Neuron (in vitro differentiated cells): Measurements from ENCODE around the gene AK2.
"Not testable (repeated sequence)": the region's sequence is repeated elsewhere in the genome, so short reads cannot be mapped to it uniquely, and the experiment has no call there.

Experiments
- H2AFZ ChIP-seq: one replicate; pipeline ENCODE4 v1.6.1; 2013; ENCODE audit warnings: low read depth, mild to moderate bottlenecking, inconsistent platforms, low read length, moderate library complexity
- H3K27me3 ChIP-seq: one replicate; pipeline ENCODE4 v1.6.1; 2013; ENCODE audit warnings: low read length; ENCODE audit not compliant: insufficient read depth
- H3K36me3 ChIP-seq: one replicate; pipeline ENCODE4 v1.6.1; 2013; ENCODE audit warnings: low read length; ENCODE audit not compliant: insufficient read depth
- H3K4me1 ChIP-seq: one replicate; pipeline ENCODE4 v1.6.1; 2013; ENCODE audit warnings: low read length; ENCODE audit not compliant: insufficient read depth
- H3K4me3 ChIP-seq: 2 replicates; pipeline ENCODE4 v1.5.1; 2013; ENCODE audit warnings: mild to moderate bottlenecking, low read length, moderate library complexity
- H3K9me3 ChIP-seq: one replicate; pipeline ENCODE4 v1.6.1; 2013; ENCODE audit warnings: low read length

Gene AK2

GRCh38 chr1:33025761-33026160, 10.9 kb downstream of the AK2 start:
- H3K27me3 ChIP-seq = no peaks in the 10 kb centered on the region
- H3K36me3 ChIP-seq = peaks cover 60% of the 10 kb centered on the region
- no peak overlapping the region for H2AFZ ChIP-seq
- H3K4me3 ChIP-seq = no peak overlapping the region
- no peaks in the 10 kb centered on the region for H3K9me3 ChIP-seq
- no peaks in the 10 kb centered on the region for H3K4me1 ChIP-seq

- H3K36me3 ChIP-seq = peaks cover 63% of the 10 kb centered on the region
- H3K4me3 ChIP-seq = no peak overlapping the region
- no peak overlapping the region for H2AFZ ChIP-seq
- H3K4me1 ChIP-seq = no peaks in the 10 kb centered on the region
- H3K27me3 ChIP-seq = no peaks in the 10 kb centered on the region
- no peaks in the 10 kb centered on the region for H3K9me3 ChIP-seq
Observed at GRCh38 chr1:33025180-33025569, 11.5 kb downstream of the AK2 start.

GRCh38 chr1:33024430-33025179, 12.1 kb downstream of the AK2 start:
- not testable (repeated sequence) for H3K4me3 ChIP-seq, H3K27me3 ChIP-seq, H3K9me3 ChIP-seq, H2AFZ ChIP-seq, H3K4me1 ChIP-seq
- H3K36me3 ChIP-seq = peaks cover 65% of the 10 kb centered on the region

- H3K4me1 ChIP-seq = no peaks in the 10 kb centered on the region
Observed at GRCh38 chr1:33022650-33023200, 14.0 kb downstream of the AK2 start.

GRCh38 chr1:33021567-33022431, 14.9 kb downstream of the AK2 start:
- no peak overlapping the region for H3K4me3 ChIP-seq
- no peaks in the 10 kb centered on the region for H3K27me3 ChIP-seq
- H3K4me1 ChIP-seq = no peaks in the 10 kb centered on the region
- H2AFZ ChIP-seq = no peak overlapping the region
- no peaks in the 10 kb centered on the region for H3K9me3 ChIP-seq
- peaks cover 74% of the 10 kb centered on the region for H3K36me3 ChIP-seq

More at GRCh38 chr1:33022650-33023200, 14.0 kb downstream of the AK2 start:
- H3K36me3 ChIP-seq = peaks cover 70% of the 10 kb centered on the region
- H3K9me3 ChIP-seq = no peaks in the 10 kb centered on the region
- H3K27me3 ChIP-seq = no peaks in the 10 kb centered on the region
- no peak overlapping the region for H3K4me3 ChIP-seq
- H2AFZ ChIP-seq = no peak overlapping the region

- Histone ChIP-seq H2AFZ (no peak overlapping the region), H3K4me1 (no peaks in the 10 kb centered on the region), H3K4me3 (no peak overlapping the region), H3K9me3 (no peaks in the 10 kb centered on the region), H3K27me3 (no peaks in the 10 kb centered on the region), H3K36me3 (peaks cover 80% of the 10 kb centered on the region)
Observed at GRCh38 chr1:33018112-33018511, 18.6 kb downstream of the AK2 start.

GRCh38 chr1:33017175-33017574, 19.5 kb downstream of the AK2 start:
- H2AFZ ChIP-seq = no peak overlapping the region
- no peak overlapping the region for H3K4me3 ChIP-seq
- H3K27me3 ChIP-seq = no peaks in the 10 kb centered on the region
- H3K36me3 ChIP-seq = peaks cover 80% of the 10 kb centered on the region
- no peaks in the 10 kb centered on the region for H3K9me3 ChIP-seq
- H3K4me1 ChIP-seq = no peaks in the 10 kb centered on the region

- Histone ChIP-seq H3K36me3 (peaks cover 77% of the 10 kb centered on the region), H2AFZ (no peak overlapping the region), H3K27me3 (no peaks in the 10 kb centered on the region), H3K4me3 (no peak overlapping the region), H3K4me1 (no peaks in the 10 kb centered on the region), H3K9me3 (no peaks in the 10 kb centered on the region)
Observed at GRCh38 chr1:33015216-33015615, 21.5 kb downstream of the AK2 start.

GRCh38 chr1:33014464-33015163, 22.1 kb downstream of the AK2 start:
- H3K36me3 ChIP-seq = peaks cover 74% of the 10 kb centered on the region
- no peak overlapping the region for H3K4me3 ChIP-seq
- H3K4me1 ChIP-seq = no peaks in the 10 kb centered on the region
- H3K9me3 ChIP-seq = no peaks in the 10 kb centered on the region
- H3K27me3 ChIP-seq = no peaks in the 10 kb centered on the region
- no peak overlapping the region for H2AFZ ChIP-seq

GRCh38 chr1:33013791-33014190, 22.9 kb downstream of the AK2 start:
- Histone ChIP-seq H3K4me1 (no peaks in the 10 kb centered on the region), H2AFZ (no peak overlapping the region), H3K36me3 (peaks cover 73% of the 10 kb centered on the region), H3K9me3 (no peaks in the 10 kb centered on the region), H3K27me3 (no peaks in the 10 kb centered on the region), H3K4me3 (no peak overlapping the region)

- no peak overlapping the region for H2AFZ ChIP-seq
- H3K4me3 ChIP-seq = no peak overlapping the region
- peaks cover 5% of the 10 kb centered on the region for H3K4me1 ChIP-seq
- H3K27me3 ChIP-seq = no peaks in the 10 kb centered on the region
- H3K36me3 ChIP-seq = peaks cover 71% of the 10 kb centered on the region
- no peaks in the 10 kb centered on the region for H3K9me3 ChIP-seq
Observed at GRCh38 chr1:33012165-33012564, 24.5 kb downstream of the AK2 start.

- no peaks in the 10 kb centered on the region for H3K9me3 ChIP-seq
- H3K36me3 ChIP-seq = peaks cover 69% of the 10 kb centered on the region
- no peaks in the 10 kb centered on the region for H3K27me3 ChIP-seq
- peaks cover 13% of the 10 kb centered on the region for H3K4me1 ChIP-seq
- H2AFZ ChIP-seq = no peak overlapping the region
- H3K4me3 ChIP-seq = no peak overlapping the region
Observed at GRCh38 chr1:33010932-33011731, 25.6 kb downstream of the AK2 start.
